PC-3 (cell line): ENCODE results near the gene TNRC18. TPM values are rescaled to one million over a fixed set of nuclear protein-coding genes. Genes with fewer than 3 reads are reported as not detected.

ENCODE experiments used
- ATAC-seq: fragments of 200-7000 bp; cut with Tn5 transposase; 2 replicates; pipeline ENCODE4 v1.9.1; 2020; ENCODE audit warnings: mild to moderate bottlenecking, moderate library complexity
- BruUV-seq: library from RNA; stranded (reverse); fragments of 400-500 nt; replicated peaks from 2 replicates; lab custom pipeline; 2021; lab: Mats Ljungman, UMichigan
- CTCF ChIA-PET: fragments of 300-600 bp; sonication (Branson Sonifier 250); formaldehyde crosslinking; loops from one replicate; lab custom pipeline; 2022; ENCODE audit warnings: antibody characterized with exemption; lab: Charles Lee
- POLR2A ChIA-PET: fragments of 300-600 bp; sonication (Branson Sonifier 250); formaldehyde crosslinking; loops from one replicate; lab custom pipeline; 2022; ENCODE audit warnings: antibody characterized with exemption; ENCODE audit not compliant: unreplicated experiment; lab: Charles Lee
- DNase-seq: peaks from one replicate; pipeline ENCODE4 v3.0.0-alpha.2; 2015
- H2AFZ ChIP-seq: fragments of 300-600 bp; sonication (generic); 2 replicates; pipeline ENCODE4 v1.6.0; 2016; ENCODE audit warnings: antibody characterized with exemption, low read length
- H3F3A ChIP-seq: fragments of 300-600 bp; sonication (generic); one replicate; pipeline ENCODE4 v1.6.0; 2017; ENCODE audit warnings: antibody characterized with exemption, low read length, control low read depth, mild to moderate bottlenecking; ENCODE audit not compliant: unreplicated experiment
- H3K27ac ChIP-seq: fragments of 300-600 bp; sonication (generic); 2 replicates; pipeline ENCODE4 v1.5.1; 2016; ENCODE audit warnings: mild to moderate bottlenecking, low read length
- H3K27me3 ChIP-seq: fragments of 300-600 bp; sonication (generic); 2 replicates; pipeline ENCODE4 v1.6.1; 2016; ENCODE audit warnings: low read length, mixed read lengths
- H3K36me3 ChIP-seq: fragments of 300-600 bp; sonication (generic); 2 replicates; pipeline ENCODE4 v1.6.1; 2016; ENCODE audit warnings: low read depth, mixed run types, low read length, mixed read lengths
- H3K4me1 ChIP-seq: fragments of 300-600 bp; sonication (generic); 2 replicates; pipeline ENCODE4 v1.5.1; 2016; ENCODE audit warnings: low read length; ENCODE audit not compliant: insufficient read depth
- H3K4me2 ChIP-seq: fragments of 300-600 bp; sonication (generic); 2 replicates; pipeline ENCODE4 v1.6.0; 2016; ENCODE audit warnings: low read length
- H3K4me3 ChIP-seq: fragments of 300-600 bp; sonication (generic); 2 replicates; pipeline ENCODE4 v1.5.1; 2016; ENCODE audit warnings: mild to moderate bottlenecking, low read length, mixed read lengths
- H3K79me2 ChIP-seq: fragments of 300-600 bp; sonication (generic); 2 replicates; pipeline ENCODE4 v1.6.1; 2017; ENCODE audit warnings: low read length, mixed read lengths
- H3K9ac ChIP-seq: fragments of 300-600 bp; sonication (generic); 2 replicates; pipeline ENCODE4 v1.6.0; 2016; ENCODE audit warnings: mild to moderate bottlenecking, low read length
- H3K9me2 ChIP-seq: fragments of 300-600 bp; sonication (generic); replicated peaks from 2 replicates; pipeline ENCODE4 v1.6.1; 2016; ENCODE audit warnings: mixed run types, low read length, mixed read lengths
- H3K9me3 ChIP-seq: fragments of 300-600 bp; sonication (generic); 2 replicates; pipeline ENCODE4 v1.6.1; 2016; ENCODE audit warnings: low read length, mixed read lengths
- H4K20me1 ChIP-seq: fragments of 300-600 bp; sonication (generic); 2 replicates; pipeline ENCODE4 v1.6.1; 2016; ENCODE audit warnings: low read length, mixed read lengths
- EZH2 ChIP-seq: fragments of 300-600 bp; sonication (generic); IDR thresholded peaks from one replicate; pipeline ENCODE4 v1.6.1; 2017; ENCODE audit warnings: antibody characterized with exemption, mild to moderate bottlenecking, low read length; ENCODE audit not compliant: unreplicated experiment
- EZH2phosphoT487 ChIP-seq: fragments of 300-600 bp; sonication (generic); IDR thresholded peaks from 2 replicates; pipeline ENCODE4 v1.6.1; 2018; ENCODE audit warnings: mild to moderate bottlenecking, antibody characterized with exemption, low read length, borderline replicate concordance
- intact Hi-C: fragments of 100-400 bp; cut with micrococcal nuclease; formaldehyde crosslinking; loops from 2 replicates; pipeline ENCODE4 v1.9.0; 2023
- total RNA-seq: library from RNA; depleted of rRNA; stranded (reverse); fragments of >200 nt; gene quantifications from 2 replicates; pipeline ENCODE4 v1.2.3, GENCODE V29; 2014
- TF ChIP-seq, protein P1 (sequence below): fragments of 300-600 bp; sonication (generic); conservative IDR thresholded peaks from 2 replicates; pipeline ENCODE4 v1.5.1; 2017; ENCODE audit warnings: antibody characterized with exemption, low read depth, mild to moderate bottlenecking, low read length

The TNRC18 gene
- total RNA-seq, 1 experiment from 2014 or later = 26.8 TPM

DNA sequence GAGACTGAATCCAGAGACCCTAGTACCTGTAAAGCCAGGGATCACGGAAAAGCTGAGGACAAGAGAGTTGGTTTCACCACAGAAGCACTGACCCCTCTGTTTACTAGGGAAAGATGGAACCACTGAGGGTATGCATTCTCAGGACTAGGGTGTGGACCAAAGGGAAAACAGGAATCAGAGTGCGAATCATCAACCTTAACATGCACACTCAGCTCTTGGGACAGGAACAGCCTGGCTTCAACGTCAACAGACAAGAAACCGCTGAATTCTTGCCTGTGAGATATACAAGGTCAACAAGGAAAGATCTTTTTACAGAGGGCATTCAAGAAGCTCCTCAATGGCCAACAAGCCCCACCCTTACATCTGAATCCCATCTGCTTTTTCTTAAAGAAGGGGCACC, 14.9 kb downstream of the TNRC18 start:
- H3K4me1 ChIP-seq = peaks cover 19% of the 10 kb centered on the region
- H3K4me2 ChIP-seq = peak overlapping the region; percentile 1; the same call in 1 of the 2 replicates
- H3F3A ChIP-seq = no peaks in the 10 kb centered on the region
- H3K9me2 ChIP-seq = no peaks in the 10 kb centered on the region
- H2AFZ ChIP-seq = no peak overlapping the region
- no peak for TF ChIP-seq EZH2
- no peak for TF ChIP-seq EZH2phosphoT487
- TF ChIP-seq, protein P1, sequence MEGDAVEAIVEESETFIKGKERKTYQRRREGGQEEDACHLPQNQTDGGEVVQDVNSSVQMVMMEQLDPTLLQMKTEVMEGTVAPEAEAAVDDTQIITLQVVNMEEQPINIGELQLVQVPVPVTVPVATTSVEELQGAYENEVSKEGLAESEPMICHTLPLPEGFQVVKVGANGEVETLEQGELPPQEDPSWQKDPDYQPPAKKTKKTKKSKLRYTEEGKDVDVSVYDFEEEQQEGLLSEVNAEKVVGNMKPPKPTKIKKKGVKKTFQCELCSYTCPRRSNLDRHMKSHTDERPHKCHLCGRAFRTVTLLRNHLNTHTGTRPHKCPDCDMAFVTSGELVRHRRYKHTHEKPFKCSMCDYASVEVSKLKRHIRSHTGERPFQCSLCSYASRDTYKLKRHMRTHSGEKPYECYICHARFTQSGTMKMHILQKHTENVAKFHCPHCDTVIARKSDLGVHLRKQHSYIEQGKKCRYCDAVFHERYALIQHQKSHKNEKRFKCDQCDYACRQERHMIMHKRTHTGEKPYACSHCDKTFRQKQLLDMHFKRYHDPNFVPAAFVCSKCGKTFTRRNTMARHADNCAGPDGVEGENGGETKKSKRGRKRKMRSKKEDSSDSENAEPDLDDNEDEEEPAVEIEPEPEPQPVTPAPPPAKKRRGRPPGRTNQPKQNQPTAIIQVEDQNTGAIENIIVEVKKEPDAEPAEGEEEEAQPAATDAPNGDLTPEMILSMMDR = no peak
- peaks cover 31% of the 10 kb centered on the region for H3K79me2 ChIP-seq
- peak overlapping the region; percentile 76 for H3K27ac ChIP-seq
- H3K9me3 ChIP-seq = no peaks in the 10 kb centered on the region
- H3K36me3 ChIP-seq = no peaks in the 10 kb centered on the region; the same call in 1 of the 2 replicates
- no peaks in the 10 kb centered on the region for H4K20me1 ChIP-seq
- DNase-seq = peak; percentile 66
- H3K27me3 ChIP-seq = no peaks in the 10 kb centered on the region
- H3K9ac ChIP-seq = peak overlapping the region; percentile 28; the same call in 1 of the 2 replicates
- CTCF ChIA-PET = interaction anchor here (0.7 kb wide), 1 partner anchor 12 kb away, joined by 3 read pairs; no protein-coding TSS in a partner anchor
- POLR2A ChIA-PET = no interaction called here
- BruUV-seq = no TSS peak
- no peak overlapping the region for H3K4me3 ChIP-seq
- peak; percentile 78 for ATAC-seq
- intact Hi-C loops = no loop called here

DNA sequence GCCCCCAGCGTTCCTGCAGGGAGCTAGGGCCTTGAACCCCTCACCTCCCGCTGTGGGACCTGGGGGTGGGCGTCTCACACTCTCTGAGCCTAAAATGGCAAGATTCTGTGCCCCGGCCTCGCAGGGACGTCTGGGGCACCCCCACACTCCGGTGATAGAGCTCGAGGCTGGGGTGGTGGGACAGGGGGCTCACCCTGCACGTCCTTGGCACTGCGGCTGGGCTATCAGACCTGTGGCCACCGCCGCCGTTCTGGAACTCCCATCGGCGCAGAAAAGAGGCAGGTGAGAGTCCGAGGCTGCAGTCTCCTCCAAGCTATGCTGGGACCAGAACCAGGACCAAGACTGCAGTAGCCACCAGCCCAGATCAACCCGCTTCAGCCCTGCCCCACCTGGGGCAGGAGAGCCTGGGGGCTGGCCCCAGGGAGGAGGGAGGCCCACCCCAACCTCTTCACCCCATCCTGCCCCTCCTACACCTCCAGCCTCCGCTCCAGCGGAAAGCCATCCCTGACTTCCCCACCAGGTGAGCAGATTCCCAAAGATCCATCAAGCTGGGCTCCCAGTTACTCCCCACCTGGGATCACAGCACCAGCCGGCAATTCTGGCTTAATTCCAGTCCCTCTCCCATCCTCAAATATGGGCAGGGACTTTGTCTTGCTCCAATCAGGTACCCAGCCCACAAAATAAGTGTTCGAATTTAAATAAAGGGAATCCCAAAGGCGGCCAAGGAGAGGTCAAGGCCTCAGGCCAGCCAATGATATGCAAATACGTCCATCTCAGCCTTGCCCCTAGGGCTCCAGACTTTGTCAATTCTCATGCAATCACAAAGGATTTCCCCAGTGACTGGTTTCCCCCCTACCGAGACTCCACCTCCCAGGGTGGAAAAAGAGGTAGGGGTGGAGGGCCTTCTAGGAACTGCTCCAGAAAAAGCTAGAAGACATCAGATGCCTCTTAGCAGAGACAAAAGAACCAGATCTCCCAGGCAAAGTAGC, 16.4 kb downstream of the TNRC18 start:
- POLR2A ChIA-PET = no interaction called here
- no peaks in the 10 kb centered on the region for H3K36me3 ChIP-seq

More for the DNA sequence above, 16.4 kb downstream of the TNRC18 start:
- BruUV-seq = no TSS peak
- H3K4me2 ChIP-seq = no peak overlapping the region
- peaks cover 21% of the 10 kb centered on the region for H3K79me2 ChIP-seq
- H2AFZ ChIP-seq = no peak overlapping the region
- no peaks in the 10 kb centered on the region for H3F3A ChIP-seq
- ATAC-seq = no peak
- CTCF ChIA-PET = no interaction called here
- TF ChIP-seq EZH2phosphoT487 (no peak), EZH2 (no peak)
- TF ChIP-seq, protein P1 = no peak
- H3K27me3 ChIP-seq = no peaks in the 10 kb centered on the region
- no peak overlapping the region for H3K4me3 ChIP-seq
- no peak overlapping the region for H3K27ac ChIP-seq
- H3K9me2 ChIP-seq = no peaks in the 10 kb centered on the region
- H3K4me1 ChIP-seq = peaks cover 19% of the 10 kb centered on the region
- no peak overlapping the region for H3K9ac ChIP-seq
- no peaks in the 10 kb centered on the region for H4K20me1 ChIP-seq
- no peak for DNase-seq
- intact Hi-C loops = no loop called here
- no peaks in the 10 kb centered on the region for H3K9me3 ChIP-seq
